ENCODE results near the gene PLAGL2. TPM values are rescaled to one million over a fixed set of nuclear protein-coding genes. Genes with fewer than 3 reads are reported as not detected.

Gene PLAGL2
- total and polyA plus RNA-seq, 2 of the 4 experiments (the other 2 are of a cell fraction), result 2.9 to 7.7 TPM

DNA sequence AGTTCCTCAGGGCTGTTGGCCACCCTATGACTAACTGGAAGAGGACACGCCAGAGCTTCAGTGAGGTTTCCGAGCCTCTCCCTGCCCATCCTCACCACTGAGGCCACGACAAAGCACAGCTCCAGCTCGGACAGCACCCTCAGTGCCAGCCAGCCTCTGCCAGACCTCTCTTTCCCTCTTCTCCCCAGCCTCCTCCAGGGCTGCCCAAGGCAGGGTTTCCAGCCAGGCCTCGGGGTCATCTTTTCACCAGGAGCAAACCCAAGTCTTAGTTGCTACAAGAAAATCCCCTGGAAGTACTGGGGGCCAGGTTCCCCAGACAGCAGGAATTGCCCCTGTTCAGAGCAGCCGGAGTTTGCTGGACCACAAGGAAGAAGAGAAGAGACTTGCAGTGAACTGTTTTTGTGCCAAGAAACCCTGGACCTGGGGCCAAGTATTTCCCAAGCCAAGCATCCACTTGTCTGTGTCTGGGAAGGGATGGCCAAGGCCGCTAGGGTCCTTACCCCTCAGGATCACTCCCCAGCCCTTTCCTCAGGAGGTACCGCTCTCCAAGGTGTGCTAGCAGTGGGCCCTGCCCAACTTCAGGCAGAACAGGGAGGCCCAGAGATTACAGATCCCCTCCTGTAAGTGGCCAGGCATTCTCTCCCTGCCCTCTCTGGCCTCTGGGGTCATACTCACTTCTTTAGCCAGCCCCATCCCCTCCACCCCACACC is 41.6 kb downstream of the PLAGL2 start:
- in situ Hi-C loops (cut with MboI; ENCODE audit: low sequenced_read_pairs), result no loop called here
- 83% methylated on average over 2 of the region's 8 CpGs; no CpG with 5 or more reads in 1 of the 2 experiments for WGBS, 2 experiments (ENCODE audit: extremely low coverage in 2 of 2, insufficient read length in 1 of 2)
- CTCF ChIA-PET, result no interaction called here

More for the DNA sequence above, 41.6 kb downstream of the PLAGL2 start:
- Histone ChIP-seq H3K9ac (ENCODE audit: low read depth, low read length) (no peak overlapping the region), H3K4me3 (ENCODE audit: insufficient read depth, low read depth, low read length) (no peak overlapping the region), H3K79me1 (ENCODE audit: low read depth in 1 of 2, low read length in 2 of 2) (0 out of 4 replicates have a peak, but pooled peaks cover 0 to 4% of the 10 kb centered on the region in 2 experiments), H4K20me1 (ENCODE audit: insufficient read depth, low read length) (no peaks in the 10 kb centered on the region), H3K4me1 (ENCODE audit: control insufficient read depth, insufficient read depth, low read length) (peaks cover 7% of the 10 kb centered on the region; the same call in 1 of the 2 replicates), H3K27ac (ENCODE audit: insufficient read depth, low read length) (no peak overlapping the region), H3K36me3 (ENCODE audit: control insufficient read depth, insufficient read depth, low read length) (peaks cover 48% of the 10 kb centered on the region), H2AK9ac (replicated peaks; ENCODE audit: low read depth, low read length, poor library complexity) (no peak overlapping the region), H2BK20ac (ENCODE audit: low read depth, low read length) (no peak overlapping the region), H4K91ac (ENCODE audit: insufficient read depth, low read depth, low read length) (no peak overlapping the region), H4K5ac (ENCODE audit: low read depth, low read length) (no peak overlapping the region), H3K18ac (ENCODE audit: low read depth, low read length) (no peak overlapping the region), H3K27me3 (ENCODE audit: control insufficient read depth, insufficient read depth, low read length) (no peaks in the 10 kb centered on the region), H3K4me2 (ENCODE audit: low read depth, low read length) (no peak overlapping the region), H2BK5ac (ENCODE audit: low read depth, low read length, poor library complexity, severe bottlenecking) (no peak overlapping the region), H2BK15ac (ENCODE audit: low read depth, low read length) (no peak overlapping the region), H3K4ac (ENCODE audit: low read depth, low read length) (no peak overlapping the region), H2BK120ac (ENCODE audit: low read depth, low read length) (no peak overlapping the region), H4K8ac (ENCODE audit: low read depth in 2 of 2, low read length in 2 of 2) (no peak overlapping the region), H2AK5ac (ENCODE audit: low read depth, low read length) (no peak overlapping the region), H3K56ac (ENCODE audit: extremely low read depth, insufficient read depth, low read length) (no peak overlapping the region), H3K23ac (ENCODE audit: low read depth, low read length) (no peak overlapping the region), H2AFZ (replicated peaks; ENCODE audit: low read length, poor library complexity) (no peak overlapping the region), H3K9me1 (ENCODE audit: insufficient read depth, low read length) (peaks cover 6% of the 10 kb centered on the region; the same call in 1 of the 2 replicates), H3K14ac (replicated peaks; ENCODE audit: low read depth, low read length) (no peak overlapping the region), H3K9me3 (ENCODE audit: control insufficient read depth, insufficient read depth, low read length) (no peaks in the 10 kb centered on the region)
- DNase-seq (no peak), ATAC-seq (ENCODE audit: low read depth) (no peak)
- no peak for TF ChIP-seq RCOR1 (IDR thresholded peaks at IDR 0.05; ENCODE audit: insufficient replicate concordance, low read length)
- no peak for TF ChIP-seq ELK1 (IDR thresholded peaks at IDR 0.05; ENCODE audit: borderline replicate concordance, low read depth, low read length)
- no peak for TF ChIP-seq USF2 (IDR thresholded peaks at IDR 0.05; ENCODE audit: low read depth, low read length)
- TF ChIP-seq FOS (IDR thresholded peaks at IDR 0.05; ENCODE audit: low read depth, low read length), result no peak
- no peak for TF ChIP-seq CHD1 (IDR thresholded peaks at IDR 0.05; ENCODE audit: low read depth, low read length)
- TF ChIP-seq POLR2A (IDR thresholded peaks at IDR 0.05; ENCODE audit: low read depth, low read length), result no peak
- no TSS peak for BruUV-seq (replicated peaks)
- intact Hi-C loops (cut with micrococcal nuclease) (no loop called here), dilution Hi-C loops (cut with HindIII; ENCODE audit: low sequenced_read_pairs, unreplicated experiment) (no loop called here)
- POLR2A ChIA-PET (ENCODE audit: unreplicated experiment), result no interaction called here

All from IMR-90 (cell line).